GM21737 (cell line): Measurements from ENCODE around the gene CCDC7.
"Not testable (repeated sequence)": the region's sequence is repeated elsewhere in the genome, so short reads cannot be mapped to it uniquely, and the experiment has no call there.

Experiments
- ATAC-seq: cut with Tn5 transposase; IDR thresholded peaks from one replicate; pipeline ENCODE4 v1.9.1; 2021; ENCODE audit warnings: mild to moderate bottlenecking, moderate library complexity; ENCODE audit not compliant: unreplicated experiment

The CCDC7 gene

DNA sequence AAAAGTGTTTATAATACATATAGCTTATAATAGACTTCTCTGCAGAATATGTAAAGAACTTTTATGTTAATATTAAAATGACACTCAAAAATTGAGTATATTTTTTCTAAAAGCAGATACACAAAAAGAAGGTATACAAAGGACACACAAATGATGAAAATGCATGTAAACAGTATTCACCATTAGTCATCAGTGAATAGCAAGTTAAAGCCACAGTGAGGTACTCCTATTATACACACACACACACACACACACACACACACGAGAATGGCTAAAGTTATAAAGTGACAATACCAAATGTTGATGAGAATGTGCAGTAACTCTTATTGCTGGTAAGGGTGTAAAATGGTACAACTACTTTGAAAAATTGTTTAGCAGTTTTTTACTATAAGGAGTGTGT, 419.2 kb downstream of the CCDC7 start:
- no peak for ATAC-seq

DNA sequence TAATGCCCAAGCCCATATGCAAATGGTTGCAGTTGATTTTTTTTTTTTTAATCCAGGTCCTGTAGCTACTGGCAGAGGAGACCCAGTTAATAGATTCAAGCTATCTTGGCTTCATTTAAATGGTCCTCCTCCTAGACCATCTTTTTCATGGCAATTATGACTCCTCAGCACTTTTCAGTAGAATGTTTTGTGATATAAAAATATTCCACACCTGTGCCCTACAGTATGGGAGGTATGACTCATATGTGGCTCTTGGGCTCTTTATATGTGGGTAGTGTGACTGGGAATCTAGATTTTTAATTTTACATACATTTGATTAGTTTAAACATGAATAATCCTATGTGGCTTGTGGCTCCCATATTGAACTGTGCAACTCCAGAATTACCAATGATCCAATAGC, 432.0 kb downstream of the CCDC7 start:
- no peak for ATAC-seq

DNA sequence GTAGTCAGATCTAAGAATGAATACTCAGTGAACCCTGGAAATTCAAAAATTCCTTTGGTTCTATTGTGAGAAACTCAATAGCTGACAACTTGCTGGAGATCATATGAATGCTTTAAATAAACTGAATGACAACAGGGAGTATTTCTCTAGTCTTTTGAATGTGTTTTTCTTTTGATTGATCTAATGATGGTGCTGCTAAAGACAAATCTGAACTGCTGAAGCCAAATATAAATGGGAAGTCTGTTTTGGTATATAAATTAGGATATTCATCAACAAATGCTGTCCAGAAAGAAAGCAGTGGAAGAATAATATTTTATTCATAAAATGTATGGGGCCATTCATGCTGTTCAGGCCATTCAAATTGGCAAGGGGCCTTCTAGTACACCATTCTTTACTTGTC, 432.7 kb downstream of the CCDC7 start:
- ATAC-seq, result no peak

DNA sequence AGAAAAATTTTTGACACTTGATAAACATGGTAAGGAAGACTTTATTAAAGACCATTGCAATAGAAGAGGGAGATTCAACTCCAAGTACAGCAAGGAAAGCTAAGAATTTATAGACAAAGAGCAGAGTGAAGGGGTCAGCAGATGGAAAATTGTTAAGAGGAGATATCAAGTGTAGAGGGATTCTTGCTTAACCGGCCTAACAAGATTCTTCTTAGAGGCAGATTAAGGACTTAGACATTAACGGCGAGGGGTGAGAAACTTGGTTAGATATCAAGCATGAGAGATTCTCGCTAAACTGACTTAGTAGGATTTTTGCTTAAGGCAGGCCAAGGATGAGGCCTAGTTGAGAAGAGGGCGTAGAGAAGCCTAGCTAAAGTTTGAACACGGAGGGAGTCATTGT, 436.1 kb downstream of the CCDC7 start:
- no peak for ATAC-seq

DNA sequence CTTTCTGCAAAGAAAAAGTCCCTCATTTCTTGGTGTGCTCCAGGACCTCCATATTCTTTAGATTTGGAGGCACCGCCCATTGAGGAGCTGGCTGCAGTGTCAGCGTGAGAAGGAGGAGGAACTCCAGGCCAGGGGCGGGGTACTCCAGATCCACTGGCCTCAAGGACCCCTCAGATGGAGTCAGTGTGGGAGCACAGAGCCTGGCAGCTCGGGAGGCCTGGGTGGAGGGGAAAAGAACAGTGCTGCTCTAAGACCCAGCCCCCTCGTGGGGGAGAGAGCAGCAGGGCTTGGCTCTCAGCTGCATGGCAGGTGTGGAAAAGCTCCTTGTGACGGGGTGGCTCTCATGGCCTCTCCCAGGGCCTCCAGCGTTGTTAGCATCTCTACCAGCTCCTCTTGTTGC, 441.5 kb downstream of the CCDC7 start:
- ATAC-seq, result no peak

DNA sequence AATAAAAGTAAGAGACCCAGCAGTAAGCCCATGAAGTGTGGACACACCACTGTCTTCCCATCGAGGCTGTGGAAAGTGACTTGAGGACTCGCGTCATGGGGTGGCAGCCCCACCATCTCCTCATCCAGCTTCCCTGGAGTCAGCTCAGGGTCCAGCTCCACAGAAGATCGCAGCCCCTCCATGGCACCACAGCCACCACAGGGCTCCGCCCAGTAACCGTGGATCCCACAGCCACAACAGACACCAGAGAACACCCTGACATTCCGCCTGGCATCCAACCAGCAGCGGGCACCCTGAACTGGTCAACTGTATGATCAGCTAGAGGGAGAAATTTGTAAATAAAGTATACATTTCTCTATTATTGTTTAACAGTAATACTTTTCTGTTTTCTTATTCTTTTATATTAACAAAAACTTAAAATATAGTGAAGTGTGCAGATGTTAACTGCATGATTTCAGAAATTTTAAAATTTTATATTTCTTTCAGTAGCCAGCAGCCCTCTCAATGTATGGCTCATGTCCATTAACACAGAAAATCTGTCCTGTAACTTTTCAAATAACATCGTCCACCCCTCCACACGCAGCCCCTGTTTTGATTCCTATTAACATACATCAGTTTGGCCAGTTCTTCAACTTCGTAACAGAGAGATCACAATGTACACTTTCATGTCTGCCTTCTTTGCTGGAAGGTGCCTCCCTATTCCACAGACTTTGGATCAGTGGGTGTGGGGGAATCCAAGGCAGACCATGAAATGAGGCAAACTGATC, 442.4 kb downstream of the CCDC7 start:
- no peak for ATAC-seq

DNA sequence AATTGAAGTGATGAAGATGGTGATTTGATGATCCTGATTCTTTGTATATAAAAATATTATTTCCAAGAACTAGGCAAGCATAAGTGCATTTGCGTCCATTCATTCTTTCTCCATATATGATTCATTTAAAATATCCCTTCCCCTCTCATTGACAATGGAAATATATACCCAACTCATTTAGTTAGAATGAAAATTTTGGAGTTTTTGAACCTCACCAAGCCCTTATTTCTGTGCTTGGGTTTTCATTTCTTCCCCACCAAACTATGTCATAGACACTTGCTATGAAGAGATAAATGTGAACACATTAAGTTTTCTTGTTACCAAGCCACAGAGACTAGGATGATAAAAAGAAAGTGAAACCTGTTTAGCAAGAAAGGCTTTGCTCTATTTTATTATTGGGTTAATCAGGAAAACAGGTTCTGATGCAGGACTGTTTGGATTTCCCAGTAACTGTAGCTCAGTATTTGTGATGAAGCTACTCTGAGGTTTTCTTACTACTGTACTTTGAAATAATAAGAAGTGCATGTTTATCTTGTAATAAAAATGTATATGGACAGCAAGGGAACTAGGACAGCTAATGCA, 443.8 kb downstream of the CCDC7 start:
- no peak for ATAC-seq

DNA sequence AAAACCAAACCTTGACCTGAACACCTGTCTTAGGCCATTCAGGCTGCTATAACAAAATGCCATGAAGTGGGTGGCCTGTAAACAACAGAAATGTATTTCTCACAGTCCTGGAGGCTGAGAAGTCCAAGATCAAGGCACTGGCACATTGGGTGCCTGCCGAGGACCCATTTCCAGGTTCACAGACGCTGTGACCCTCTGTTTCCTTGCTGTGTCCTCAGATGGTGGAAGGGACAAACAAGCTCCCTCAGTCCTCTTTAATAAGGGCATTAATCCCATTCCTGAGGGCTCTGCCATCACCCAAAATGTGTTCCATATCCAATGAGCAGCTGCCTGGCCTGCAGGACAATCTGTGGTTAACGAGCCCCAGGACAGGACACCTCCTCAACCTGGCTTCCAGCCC, 444.5 kb downstream of the CCDC7 start:
- no peak for ATAC-seq

DNA sequence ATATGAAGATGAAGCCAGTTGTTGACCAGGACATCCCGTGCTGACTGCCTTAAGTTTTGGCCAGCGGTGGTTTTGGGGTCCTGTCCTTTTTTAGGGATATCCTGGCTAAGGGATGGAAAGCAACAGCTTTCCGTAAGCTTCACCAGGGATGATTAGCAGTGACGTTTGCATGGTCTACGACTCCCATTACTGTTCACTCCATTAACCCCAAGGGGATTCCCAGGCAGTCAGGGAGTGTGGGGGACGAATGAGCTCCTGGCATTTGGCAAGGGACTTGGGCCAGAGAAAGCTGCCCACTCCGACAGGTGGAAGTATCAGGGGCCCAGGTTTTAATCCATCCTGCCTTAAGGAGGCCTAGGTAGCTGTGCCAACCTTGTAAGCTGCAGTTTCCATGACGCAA, 445.3 kb downstream of the CCDC7 start:
- ATAC-seq, result no peak

DNA sequence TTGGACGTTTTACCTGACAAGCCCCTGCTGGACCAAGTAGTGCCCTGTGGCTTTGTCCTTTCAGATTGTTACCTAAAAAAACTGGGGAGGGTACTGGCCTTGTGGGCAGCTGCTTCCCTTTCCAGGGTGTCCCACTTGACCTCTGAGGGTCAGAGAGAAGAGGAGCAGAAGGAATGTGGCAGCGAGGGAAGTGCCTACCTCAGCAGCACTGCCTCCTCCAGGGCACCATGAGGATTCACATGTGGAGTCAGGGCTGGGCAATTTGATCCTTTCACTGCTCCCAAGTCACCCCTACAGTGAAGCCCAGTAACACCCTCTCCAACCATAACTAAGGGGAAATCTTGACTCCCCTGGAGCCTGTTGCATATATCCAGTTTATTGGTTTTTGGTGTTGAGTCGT, 447.5 kb downstream of the CCDC7 start:
- no peak for ATAC-seq

DNA sequence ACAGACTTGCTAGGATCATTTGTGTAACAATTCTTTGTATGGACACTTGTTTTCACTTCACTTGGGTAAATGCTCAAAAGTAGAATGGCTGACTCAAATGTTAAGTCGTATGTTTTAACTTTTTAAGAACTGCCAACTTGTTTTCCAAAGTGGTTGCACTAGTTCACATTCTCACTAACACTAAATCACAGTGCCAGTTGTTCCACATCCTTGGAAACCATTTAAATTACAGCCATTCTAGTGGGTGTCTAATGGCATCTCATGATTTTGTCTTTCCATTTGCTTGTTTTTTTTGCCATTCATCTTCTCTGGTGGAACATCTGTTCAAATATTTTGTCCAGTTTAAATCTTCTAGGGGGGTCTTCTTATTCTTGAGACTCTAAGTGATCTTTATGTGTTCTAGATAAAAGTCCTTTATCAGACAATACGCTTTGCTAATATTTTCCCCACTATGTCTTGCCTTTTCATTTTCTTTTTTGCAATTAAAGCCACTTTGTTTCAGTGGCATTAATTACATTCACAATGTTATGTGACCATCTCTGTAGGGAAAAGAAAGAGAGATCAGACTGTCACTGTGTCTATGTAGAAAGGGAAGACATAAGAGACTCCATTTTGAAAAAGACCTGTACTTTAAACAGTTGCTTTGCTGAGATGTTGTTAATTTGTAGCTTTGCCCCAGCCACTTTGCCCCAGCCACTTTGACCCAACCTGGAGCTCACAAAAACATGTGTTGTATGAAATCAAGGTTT, 448.1 kb downstream of the CCDC7 start:
- ATAC-seq, result no peak

DNA sequence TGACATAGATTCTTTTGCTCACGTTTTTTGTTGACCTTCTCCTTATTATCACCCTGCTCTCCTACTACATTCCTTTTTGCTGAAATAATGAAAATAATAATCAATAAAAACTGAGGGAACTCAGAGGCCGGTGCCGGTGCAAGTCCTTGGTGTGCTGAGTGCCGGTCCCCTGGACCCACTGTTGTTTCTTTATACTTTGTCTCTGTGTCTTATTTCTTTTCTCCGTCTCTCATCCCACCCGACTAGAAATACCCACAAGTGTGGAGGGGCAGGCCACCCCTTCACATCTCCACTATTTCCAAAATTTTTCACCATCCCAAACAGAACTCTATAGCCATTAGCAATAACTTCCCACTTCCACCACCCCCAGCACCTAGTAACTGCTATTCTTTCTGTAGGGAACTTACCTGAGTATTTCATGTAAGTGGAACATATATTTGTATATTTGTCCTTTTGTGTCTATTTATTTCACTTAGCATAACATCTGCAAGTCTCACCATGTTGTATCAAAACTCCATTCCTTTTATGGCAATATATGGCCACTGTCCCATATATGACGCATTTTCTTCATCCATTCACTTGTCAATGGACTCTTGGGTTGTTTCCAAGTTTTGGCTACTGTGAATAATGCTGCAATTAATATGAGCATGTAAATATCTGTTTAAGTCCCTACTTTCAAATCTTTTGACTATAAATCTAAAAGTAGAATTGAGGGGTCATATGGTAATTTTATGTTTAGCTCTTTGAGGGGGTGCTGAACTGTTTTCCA, 449.4 kb downstream of the CCDC7 start:
- ATAC-seq, result not testable (repeated sequence)

DNA sequence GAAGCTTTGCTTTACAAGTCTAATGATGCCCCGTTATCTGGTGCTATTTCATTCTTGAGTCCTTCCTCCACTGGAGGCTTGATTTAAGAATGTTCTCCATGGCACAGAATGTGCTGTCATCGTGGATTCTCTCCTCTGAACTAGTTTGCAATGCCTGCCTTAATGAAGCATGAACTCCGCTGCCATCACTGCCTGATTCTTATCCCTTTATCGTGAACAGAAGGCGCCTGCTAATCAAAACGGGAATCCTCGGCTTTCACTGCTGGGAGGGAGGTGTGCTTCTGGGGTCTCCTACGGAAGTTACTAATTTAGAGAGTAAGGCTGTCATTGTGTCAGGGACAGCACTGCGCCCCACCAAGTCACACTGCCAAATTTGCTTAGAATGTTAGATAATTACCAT, 455.9 kb downstream of the CCDC7 start:
- ATAC-seq, result no peak

DNA sequence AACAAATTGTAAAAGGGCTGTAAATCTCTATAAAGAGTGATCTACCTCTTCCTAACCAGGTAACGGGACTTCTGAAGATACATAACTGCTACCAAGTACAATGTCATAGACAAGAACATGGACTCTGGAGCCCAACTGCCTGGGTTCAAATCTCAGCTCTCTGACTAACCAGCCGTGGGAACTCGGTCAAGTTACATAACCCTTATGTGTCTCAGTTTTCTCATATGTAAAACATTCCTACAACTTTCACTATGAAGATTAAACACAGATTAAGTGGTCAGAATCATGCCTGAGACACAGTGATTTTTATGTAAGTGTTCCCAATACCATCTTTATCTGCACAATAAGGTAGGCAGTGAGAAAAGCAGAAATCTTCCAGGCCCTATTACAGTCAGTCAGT, 459.5 kb downstream of the CCDC7 start:
- no peak for ATAC-seq

DNA sequence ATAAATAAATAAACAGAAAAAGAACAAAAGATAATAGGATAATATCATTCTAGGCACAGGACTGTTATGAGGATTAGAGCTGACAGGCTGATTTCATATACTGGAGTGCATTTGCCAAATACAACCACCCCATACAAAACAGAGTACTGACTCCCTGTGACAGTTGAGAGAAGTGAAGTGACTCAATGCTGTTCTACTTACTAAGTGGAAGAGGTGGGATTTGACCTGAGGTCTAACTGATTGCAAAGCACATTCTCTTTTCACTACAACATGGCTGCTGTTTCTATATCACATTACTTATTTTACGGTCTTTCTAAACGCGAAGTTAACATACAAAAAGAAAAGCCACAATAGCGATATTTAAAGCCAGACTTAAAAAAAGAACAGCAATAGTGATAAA, 460.7 kb downstream of the CCDC7 start:
- no peak for ATAC-seq

DNA sequence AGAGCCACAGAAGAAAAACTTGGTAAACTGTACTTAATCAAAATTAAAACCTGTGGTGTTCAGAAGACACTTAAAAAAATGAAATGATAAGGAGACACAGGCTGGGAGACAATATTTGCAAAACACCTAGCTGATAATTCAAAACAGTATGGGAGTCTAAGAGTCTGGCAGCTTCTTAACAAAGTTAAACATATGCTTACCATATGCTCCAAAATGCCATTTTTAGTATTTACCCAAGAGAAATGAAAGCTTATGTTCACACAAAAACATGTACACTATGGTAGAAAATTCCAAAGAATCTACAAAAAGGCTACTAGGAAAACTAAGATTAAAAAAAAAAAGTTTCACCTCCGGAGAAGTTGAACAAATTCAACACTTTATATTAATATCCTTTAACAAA, 463.5 kb downstream of the CCDC7 start:
- no peak for ATAC-seq

DNA sequence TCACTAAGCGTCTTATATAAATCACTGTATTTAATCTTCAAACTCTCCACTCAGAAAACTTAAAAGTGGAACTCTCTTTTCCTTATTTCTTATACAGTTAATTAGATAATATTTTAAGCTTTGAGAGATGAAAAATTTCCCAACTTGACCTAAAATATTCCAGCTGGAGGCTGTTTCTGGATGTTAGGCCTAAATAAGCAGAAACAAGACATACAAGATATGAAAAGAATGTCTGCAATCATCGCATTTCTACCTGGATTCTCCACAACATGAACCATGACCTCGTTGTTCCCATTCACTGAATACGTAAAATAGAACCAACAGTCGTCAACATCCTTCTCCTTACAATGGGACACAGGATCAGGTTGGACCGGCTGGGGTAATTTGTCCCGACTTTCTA, 464.0 kb downstream of the CCDC7 start:
- not testable (repeated sequence) for ATAC-seq

DNA sequence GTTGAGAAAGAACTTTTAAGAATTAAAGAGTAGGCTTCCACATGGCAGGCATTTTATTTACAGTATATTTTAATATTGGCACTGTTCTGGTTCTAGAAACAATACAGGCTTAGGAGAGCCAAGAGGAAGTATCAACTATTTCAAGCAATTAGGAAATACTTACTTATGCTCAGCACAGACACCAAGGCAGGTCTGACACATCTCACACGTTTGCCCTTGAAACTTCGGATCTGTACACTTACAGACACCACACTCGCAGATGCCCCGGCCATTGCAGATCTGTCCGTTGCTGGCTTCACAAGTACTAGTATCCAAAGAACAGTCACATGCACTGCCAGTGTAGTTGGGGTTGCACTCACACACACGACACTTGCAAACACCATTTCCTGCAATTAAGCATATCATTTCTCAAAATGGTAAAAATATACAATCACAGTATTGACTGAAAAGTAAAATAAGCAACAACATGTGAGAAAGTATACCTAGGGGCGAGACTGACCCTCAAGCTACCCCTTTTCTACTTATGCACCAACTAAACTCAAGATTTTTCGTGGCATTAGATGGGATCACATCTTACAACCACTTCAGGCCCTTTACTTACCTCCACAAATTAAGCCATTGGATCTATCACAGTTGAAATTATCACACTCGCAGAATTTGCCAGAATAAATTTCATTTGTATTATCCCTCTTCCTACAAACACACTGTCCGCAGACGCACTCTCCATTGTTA, 465.5 kb downstream of the CCDC7 start:
- ATAC-seq, result no peak

DNA sequence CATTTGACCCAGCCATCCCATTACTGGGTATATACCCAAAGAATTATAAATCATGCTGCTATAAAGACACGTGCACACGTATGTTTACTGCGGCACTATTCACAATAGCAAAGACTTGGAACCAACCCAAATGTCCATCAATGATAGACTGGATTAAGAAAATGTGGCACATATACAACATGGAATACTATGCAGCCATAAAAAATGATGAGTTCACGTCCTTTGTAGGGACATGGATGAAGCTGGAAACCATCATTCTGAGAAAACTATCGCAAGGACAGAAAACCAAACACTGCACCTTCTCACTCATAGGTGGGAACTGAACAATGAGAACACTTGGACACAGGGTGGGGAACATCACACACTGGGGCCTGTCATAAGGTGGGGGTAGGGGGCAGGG, 471.9 kb downstream of the CCDC7 start:
- not testable (repeated sequence) for ATAC-seq

DNA sequence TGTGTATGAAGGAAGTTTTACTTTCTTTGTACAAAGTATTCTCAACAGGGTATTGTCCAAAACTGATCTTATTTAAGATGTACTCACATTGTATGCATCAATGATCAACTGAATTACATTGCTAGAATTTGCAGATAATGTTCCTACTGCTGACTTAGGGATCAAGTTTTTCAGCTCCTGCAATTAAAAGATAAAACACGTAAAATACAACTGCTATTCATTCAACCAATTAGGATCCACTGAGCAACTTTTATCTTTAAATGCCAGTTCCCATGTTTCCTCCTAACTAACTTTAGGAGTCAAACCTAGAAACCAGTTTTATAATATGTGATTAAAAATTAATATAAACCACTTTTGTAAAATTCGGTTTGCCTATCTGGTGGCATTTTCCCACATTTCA, 476.2 kb downstream of the CCDC7 start:
- ATAC-seq, result no peak

DNA sequence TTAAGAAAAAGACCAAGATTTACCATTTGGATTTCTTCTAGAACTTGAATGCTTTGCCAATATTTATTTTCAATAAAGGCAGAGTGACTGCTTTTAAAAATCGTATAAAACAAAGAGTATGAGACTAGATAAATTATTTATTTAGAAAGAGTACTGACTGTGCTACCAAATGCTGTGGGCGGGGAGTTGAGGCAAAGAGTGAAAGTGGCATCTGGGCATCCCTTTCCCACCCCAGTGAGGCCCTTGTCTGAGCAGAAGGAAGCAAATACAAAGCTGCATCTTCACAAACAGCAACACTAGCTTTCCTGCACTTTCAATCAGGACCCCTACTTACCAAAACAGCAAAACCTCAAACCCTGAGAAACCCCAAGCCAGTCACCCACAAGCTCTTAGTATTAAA, 477.2 kb downstream of the CCDC7 start:
- no peak for ATAC-seq
